Activated CD4-positive, alpha-beta T cell treated with anti-CD3 and anti-CD28 coated beads, Interleukin-2, Interleukin-6, amounts not matched to agents 100 ng/mL and 50 ng/mL, durations not matched to agents 16 hours and 8 hours (primary cell): Measurements from ENCODE around the gene CCR7.

ENCODE experiments used
- DNase-seq: peaks from one replicate; pipeline ENCODE4 v3.0.0-alpha.2; 2020

The CCR7 gene

GRCh38 chr17:40560592-40561293, 4.5 kb downstream of the CCR7 start:
- peak; percentile 95 for DNase-seq

- peak; percentile 88 for DNase-seq
Observed at GRCh38 chr17:40559954-40560591, 5.2 kb downstream of the CCR7 start.

GRCh38 chr17:40559564-40559916, 5.7 kb downstream of the CCR7 start:
- DNase-seq, result no peak

- DNase-seq, result no peak
Observed at GRCh38 chr17:40558890-40559563, 6.2 kb downstream of the CCR7 start.

GRCh38 chr17:40558300-40558889, 6.9 kb downstream of the CCR7 start:
- DNase-seq, result no peak

GRCh38 chr17:40557531-40558299, 7.6 kb downstream of the CCR7 start:
- no peak for DNase-seq

GRCh38 chr17:40556884-40557414, 8.3 kb downstream of the CCR7 start:
- DNase-seq, result no peak

GRCh38 chr17:40556198-40556661, 9.0 kb downstream of the CCR7 start:
- DNase-seq, result no peak

GRCh38 chr17:40555296-40556190, 9.7 kb downstream of the CCR7 start:
- DNase-seq, result no peak

- no peak for DNase-seq
Observed at GRCh38 chr17:40554646-40555295, 10.5 kb downstream of the CCR7 start.

- DNase-seq, result no peak
Observed at GRCh38 chr17:40553694-40554534, 11.4 kb downstream of the CCR7 start.

GRCh38 chr17:40552806-40553693, 12.2 kb downstream of the CCR7 start:
- DNase-seq, result no peak

GRCh38 chr17:40551879-40552768, 13.1 kb downstream of the CCR7 start:
- no peak for DNase-seq

- DNase-seq, result no peak
Observed at GRCh38 chr17:40551091-40551878, 14.0 kb downstream of the CCR7 start.

- DNase-seq, result no peak
Observed at GRCh38 chr17:40550608-40551007, 14.7 kb downstream of the CCR7 start.

GRCh38 chr17:40548982-40549685, 16.1 kb downstream of the CCR7 start:
- DNase-seq, result no peak
